ENCODE measurements around the gene GPR25.

The GPR25 gene

DNA sequence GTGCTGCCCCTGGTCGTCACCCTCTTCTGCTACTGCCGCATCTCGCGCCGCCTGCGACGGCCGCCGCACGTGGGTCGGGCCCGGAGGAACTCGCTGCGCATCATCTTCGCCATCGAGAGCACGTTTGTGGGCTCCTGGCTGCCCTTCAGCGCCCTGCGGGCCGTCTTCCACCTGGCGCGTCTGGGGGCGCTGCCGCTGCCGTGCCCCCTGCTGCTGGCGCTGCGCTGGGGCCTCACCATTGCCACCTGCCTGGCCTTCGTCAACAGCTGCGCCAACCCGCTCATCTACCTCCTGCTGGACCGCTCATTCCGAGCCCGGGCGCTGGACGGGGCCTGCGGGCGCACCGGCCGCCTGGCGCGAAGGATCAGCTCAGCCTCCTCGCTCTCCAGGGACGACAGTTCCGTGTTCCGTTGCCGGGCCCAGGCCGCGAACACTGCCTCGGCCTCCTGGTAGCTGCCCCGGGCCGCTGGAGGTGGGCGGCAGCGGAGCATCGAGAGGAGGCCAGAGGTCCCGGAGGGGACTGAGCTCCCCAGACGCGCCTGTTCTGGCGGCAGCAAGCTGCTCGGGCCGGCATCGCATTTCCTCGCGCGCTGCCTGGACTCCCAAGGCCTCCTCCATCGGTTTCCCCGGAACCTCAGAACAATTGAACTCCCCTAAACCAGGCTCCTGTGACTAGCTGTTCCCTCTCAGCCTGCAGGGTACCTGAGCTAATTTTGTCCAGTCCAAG, 1.1 kb downstream of the GPR25 start:
- no peak for DNase-seq

DNA sequence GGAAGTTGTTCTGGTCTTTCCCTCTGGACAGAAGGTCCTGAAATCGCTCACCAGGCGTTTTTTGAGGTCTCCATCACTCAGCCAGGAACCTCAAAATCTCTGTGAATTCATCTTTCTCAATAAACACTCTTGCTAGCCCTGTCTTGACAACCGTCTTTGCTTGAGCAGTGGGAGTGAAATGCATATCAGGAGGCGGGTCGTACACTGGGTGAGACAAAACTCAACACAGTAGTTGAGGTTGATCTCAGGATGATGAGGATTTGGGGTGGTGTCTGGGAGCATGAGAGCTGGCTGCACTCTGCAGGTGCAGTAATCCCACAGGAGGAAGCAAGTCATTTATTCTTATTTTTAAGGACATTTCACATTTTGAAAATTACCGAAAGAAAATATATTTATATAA, 1.9 kb downstream of the GPR25 start:
- DNase-seq = no peak

DNA sequence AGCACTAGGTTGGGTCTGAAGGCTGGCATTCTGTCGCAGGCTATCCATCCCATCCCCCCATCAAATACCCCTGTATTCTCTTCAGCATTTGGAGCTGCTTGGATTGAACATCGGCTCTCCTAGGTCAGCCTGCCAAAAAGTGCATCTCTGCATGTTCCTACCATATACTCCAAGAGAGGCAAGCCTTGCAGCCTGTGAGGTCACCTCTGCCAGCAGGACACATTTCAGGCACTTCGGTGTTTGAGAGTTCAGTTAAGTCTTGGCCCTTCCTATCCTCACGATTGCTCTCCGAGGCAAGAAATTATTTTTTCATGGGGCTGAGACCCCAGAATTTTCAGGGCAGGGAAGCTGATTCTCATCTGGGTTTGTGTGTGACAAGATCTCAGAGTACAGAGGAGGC, 2.6 kb downstream of the GPR25 start:
- DNase-seq = no peak

- no peak for DNase-seq
Measured at GRCh38 chr1:200877010-200877409, 4.2 kb downstream of the GPR25 start.

DNA sequence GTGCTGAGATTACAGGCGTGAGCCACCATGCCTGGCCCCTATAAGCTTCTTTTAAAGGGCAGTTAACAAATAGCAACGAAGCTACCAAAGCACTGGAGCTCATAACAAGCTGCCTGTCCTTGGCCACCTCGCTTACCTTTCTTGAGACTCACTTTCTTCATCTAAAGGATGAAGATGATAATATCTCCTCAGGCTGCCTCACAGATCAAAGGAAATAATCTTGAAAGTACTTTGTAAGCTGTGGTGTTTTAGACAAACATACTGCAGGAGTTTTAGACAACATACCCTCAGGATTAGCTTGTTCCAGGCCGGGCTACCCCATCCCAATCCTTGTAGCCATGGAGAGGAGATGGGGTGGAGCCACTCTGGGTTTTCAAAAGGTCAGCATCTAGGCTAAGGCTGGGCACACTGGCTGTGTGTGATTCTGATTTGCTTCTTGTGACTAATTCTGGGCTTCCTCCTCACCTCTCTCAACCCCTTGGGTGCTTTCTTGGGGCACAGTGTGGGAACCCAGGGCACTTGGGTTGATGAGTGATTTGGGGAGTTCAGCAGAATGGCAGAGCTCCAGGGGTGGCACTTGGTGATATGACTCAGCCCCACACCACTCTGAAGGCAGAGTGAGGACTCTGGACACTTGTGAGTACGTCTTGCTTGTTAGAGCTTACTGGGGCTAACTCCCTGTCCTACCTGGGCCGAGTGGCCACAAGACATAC, 5.2 kb downstream of the GPR25 start:
- no peak for DNase-seq

DNA sequence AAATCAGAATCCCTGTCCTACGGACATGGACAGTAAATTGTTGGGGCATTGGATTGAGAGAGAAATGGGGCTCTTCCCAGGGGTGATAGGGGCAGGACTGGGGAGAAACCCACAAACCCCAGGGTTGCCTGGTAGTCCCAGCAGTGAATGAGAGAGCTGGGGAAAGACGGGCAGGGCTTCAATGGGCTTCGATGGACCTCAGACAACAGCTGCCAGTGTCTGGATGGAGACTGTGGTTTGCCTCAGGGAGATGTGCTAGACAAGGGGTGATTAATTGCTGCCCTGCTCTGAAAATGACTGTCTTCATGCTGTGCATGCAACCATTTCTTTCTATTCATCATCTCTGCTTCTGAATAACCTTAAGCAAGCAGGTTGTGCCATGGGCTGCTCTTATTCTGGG, 7.4 kb downstream of the GPR25 start:
- no peak for DNase-seq

DNA sequence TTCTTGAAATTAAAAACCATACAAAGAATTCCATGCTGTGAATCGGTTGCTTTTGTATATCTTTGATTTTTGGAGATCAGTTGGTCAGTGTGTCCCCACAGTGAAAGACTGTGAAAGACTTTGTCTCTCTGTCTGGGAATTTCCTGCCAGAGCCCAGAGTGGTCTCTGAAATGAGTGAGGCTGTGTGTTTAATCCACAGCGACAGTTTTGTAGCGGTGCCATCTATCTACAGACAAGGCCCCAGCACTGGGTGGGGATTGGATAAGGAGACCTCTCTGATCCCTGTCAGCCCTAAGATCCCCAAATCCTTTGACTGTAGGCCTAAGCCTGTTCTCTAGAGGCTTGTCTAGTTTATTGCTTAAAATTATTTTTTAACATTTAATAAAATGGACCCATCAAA, 10.3 kb downstream of the GPR25 start:
- no peak for DNase-seq

- DNase-seq = no peak
Measured at GRCh38 chr1:200885623-200886402, 13.0 kb downstream of the GPR25 start.

DNA sequence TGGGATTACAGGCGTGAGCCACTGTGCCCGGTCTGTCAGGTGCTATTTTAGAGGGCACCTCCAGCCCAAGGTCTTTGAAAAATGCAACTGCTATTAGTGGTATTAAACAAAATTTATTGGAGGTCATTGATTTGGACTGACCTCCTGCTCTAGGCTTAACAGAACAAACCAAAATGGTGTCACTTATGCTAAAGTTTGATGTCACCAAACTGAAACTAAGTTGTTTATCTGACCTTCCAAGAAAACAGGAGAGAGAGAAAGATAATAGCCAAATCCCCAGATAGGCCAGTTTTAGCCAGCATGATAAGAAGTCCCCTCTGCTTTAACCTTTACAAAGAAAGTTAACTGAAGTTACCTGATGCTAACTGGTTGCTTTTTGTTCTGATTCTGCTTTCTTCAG, 13.8 kb downstream of the GPR25 start:
- DNase-seq = no peak

- DNase-seq = no peak
Measured at GRCh38 chr1:200887036-200887435, 14.3 kb downstream of the GPR25 start.

- no peak for DNase-seq
Measured at GRCh38 chr1:200887772-200888348, 15.1 kb downstream of the GPR25 start.

GRCh38 chr1:200888349-200888838, 15.6 kb downstream of the GPR25 start:
- DNase-seq = no peak

- no peak for DNase-seq
Measured at GRCh38 chr1:200889571-200889970, 16.8 kb downstream of the GPR25 start.

- DNase-seq = no peak
Measured at GRCh38 chr1:200890027-200890426, 17.2 kb downstream of the GPR25 start.

DNA sequence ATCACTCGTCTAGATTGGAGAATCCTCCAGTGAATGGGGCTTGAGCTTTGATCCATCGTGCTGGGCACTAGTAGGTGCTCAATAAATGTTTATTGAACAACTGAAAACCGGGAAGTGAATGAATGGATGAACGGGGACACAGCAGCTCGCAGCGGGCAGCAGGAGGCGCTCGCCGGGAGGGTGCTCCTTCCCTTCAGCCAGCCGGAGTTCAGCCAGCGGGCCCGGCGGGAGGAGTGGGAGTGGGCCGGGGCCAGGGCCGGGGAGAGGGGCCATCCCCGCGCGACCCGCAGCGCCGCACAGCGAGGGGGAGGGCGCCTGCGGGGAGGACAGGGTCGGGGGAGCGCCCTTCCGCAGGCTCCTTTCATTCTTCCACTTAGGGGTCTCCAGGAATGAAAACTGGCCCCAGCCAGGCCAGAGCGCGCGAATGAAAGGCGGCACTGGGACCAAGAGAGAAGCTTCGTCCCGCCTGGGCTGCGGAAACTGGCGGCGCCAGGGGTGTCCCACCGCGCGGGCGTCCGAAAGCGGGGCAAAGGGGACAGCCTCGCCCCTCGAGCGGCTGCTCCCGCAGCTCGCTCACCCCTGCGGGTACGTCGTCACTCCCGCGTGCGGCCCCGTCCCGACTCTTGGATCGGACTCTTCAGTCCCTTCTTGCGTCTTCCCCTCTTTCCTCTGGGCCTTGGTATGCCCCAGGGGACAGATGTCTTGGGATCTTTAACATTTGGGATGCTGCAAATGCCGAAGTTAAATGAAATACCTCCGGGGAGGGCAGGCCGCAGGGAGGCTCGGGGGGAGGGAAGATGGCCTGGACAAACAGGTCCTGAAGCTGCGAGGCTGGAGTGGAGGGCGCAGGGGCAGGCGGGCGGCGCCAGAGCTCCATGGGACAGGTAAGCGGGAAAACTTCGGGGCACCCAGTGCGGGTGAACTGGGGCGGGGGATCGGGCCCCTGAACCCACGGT, 18.3 kb downstream of the GPR25 start:
- peak; percentile 72 for DNase-seq

- DNase-seq = no peak
Measured at GRCh38 chr1:200891774-200892157, 19.0 kb downstream of the GPR25 start.

DNA sequence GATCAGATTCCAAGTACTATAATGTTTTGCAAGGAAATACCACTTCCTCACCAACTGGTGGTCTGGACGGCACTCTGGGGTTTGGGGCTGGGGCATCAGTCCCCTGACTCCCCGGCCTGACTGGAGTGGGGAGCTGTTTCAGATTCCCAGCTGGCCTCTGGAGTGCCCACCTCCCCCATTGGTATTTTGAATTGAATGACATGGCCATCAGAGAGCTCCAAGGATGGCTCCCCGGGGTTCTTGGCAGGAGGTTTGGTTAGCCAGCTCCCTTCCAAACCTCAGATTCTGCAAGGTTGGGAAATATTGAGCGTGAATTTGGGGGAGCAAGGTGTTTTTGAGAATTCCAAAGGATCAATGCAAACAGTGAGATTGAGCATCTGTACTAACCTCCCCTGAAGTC, 19.8 kb downstream of the GPR25 start:
- no peak for DNase-seq

GRCh38 chr1:200892958-200893357, 20.2 kb downstream of the GPR25 start:
- no peak for DNase-seq

GRCh38 chr1:200893411-200893901, 20.7 kb downstream of the GPR25 start:
- no peak for DNase-seq

- no peak for DNase-seq
Measured at GRCh38 chr1:200894712-200895442, 22.1 kb downstream of the GPR25 start, which contains the start of gene INAVA. Gene INAVA (plus strand): TSS chr1:200894900. CDS start chr1:200898401, 3,501 bp downstream.

DNA sequence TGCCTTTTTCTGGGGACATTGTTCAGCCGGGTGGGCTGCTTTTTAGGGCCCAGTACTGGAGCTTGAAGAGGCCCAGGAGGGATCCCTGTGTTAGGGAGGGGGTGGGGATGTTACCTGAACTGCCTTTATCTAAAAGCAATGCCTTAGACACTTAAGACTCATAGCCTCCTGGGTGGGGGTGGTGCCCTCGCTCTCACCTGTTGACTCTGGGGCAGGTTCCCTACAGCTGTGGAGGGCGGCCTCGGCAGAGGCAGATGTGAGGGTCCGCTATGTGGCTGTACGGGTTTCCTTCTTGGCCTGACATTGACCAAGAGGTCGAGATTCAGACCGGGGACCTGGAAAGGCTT, 22.6 kb downstream of the GPR25 start:
- DNase-seq = no peak
